Mesodermal cell (in vitro differentiated cells): ENCODE measurements around the gene ZNF331. TPM values are rescaled to one million over a fixed set of nuclear protein-coding genes. Genes with fewer than 3 reads are reported as not detected.
"Not testable (repeated sequence)": the region's sequence is repeated elsewhere in the genome, so short reads cannot be mapped to it uniquely, and the experiment has no call there.

Experiments used
- H3K27ac ChIP-seq: 2 replicates; pipeline ENCODE4 v1.7.0; 2013; ENCODE audit warnings: mild to moderate bottlenecking, low read depth, low read length, moderate library complexity; ENCODE audit not compliant: severe bottlenecking
- H3K36me3 ChIP-seq: 2 replicates; pipeline ENCODE4 v1.7.1; 2013; ENCODE audit warnings: mild to moderate bottlenecking, low read length, moderate library complexity; ENCODE audit not compliant: control insufficient read depth, insufficient read depth
- H3K4me1 ChIP-seq: one replicate; pipeline ENCODE4 v1.7.1; 2013; ENCODE audit warnings: mild to moderate bottlenecking, low read length; ENCODE audit not compliant: insufficient read depth, control insufficient read depth, poor library complexity, severe bottlenecking
- H3K4me3 ChIP-seq: 2 replicates; pipeline ENCODE4 v1.7.0; 2013; ENCODE audit warnings: low read length, control low read depth, mild to moderate bottlenecking; ENCODE audit not compliant: insufficient read depth, poor library complexity, severe bottlenecking; ENCODE audit errors: extremely low read depth
- H3K9me3 ChIP-seq: 2 replicates; pipeline ENCODE4 v1.7.1; 2013; ENCODE audit warnings: mild to moderate bottlenecking, low read length, moderate library complexity; ENCODE audit not compliant: control insufficient read depth
- WGBS, 2 experiments: methylation state at CpG; one replicate each; pipeline ENCODE4 v1.1.5; 2013; ENCODE audit warnings: missing lambda C conversion rate in 2 of 2; ENCODE audit not compliant: insufficient coverage in 2 of 2; 5-methylcytosine and 5-hydroxymethylcytosine counted together
- polyA plus RNA-seq, 2 experiments: library from polyadenylated mRNA; stranded (reverse); fragments of 50-300 nt; gene quantifications; one replicate each; pipeline ENCODE4 v1.2.3, GENCODE V29; 2013

Gene ZNF331
- polyA plus RNA-seq (2013, experiment 1 of 2) = 26.7 TPM
- 28.2 TPM for polyA plus RNA-seq (2013, experiment 2 of 2)

DNA sequence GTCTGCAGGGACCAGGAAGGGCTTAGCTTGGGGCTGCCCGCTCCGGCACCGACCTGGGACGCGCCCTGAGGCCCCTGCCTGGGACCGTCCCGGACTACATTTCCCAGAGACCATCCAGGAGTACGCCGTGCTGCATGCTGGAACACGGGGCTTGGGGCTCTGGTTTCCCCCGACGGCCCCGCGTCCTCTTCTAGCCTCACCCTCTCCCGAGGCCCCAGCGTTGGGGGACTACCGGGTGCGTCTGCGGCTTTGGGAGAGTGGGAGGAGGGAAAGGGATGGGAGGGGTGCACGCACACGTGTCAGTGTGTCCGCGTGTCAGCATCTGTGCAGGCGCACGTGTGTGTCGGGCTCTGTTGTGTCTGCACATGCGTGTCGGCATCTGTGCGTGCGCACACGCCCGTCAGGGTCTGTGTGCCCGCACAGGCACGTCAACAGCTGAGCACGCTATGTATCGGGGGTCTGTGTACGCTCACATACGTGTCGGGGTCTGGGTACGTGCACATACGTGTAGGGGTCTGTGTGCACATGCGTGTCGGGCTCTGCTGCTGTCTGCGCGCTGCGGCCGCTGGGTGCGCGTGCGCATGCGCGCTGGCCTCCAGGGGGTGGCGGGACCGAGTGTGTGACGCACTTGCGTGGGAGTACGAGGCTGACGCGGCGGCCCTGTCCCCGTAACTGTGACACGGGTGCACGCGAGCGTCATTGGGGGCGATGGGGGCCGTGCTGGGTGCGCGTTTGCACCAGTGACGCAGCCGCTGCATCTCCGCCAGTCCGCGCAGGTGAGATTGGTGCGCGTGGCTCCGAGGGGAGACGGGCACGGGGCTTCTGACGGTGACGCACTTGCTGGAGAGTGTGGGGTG is at the start of gene ZNF331:
Gene ZNF331 (plus strand): TSS at position 625 of the 857 bp plus-strand sequence. CDS start 31,232 bp downstream, outside the sequence.
- no peaks in the 10 kb centered on the region for H3K9me3 ChIP-seq
- H3K27ac ChIP-seq = peak within 1 kb of the TSS; percentile 57
- 46 to 55% methylated on average over 69 to 75 of the region's 81 CpGs for whole genome bisulfite sequencing, 2 experiments
- peak within 1 kb of the TSS; percentile 55 for H3K4me3 ChIP-seq
- peaks cover 12% of the 10 kb centered on the region for H3K36me3 ChIP-seq
- H3K4me1 ChIP-seq = no peaks in the 10 kb centered on the region

- Histone ChIP-seq H3K9me3 (peaks cover 38% of the 10 kb centered on the region), H3K4me3 (no peak overlapping the region), H3K36me3 (peaks cover 82% of the 10 kb centered on the region), H3K4me1 (no peaks in the 10 kb centered on the region), H3K27ac (no peak overlapping the region)
- WGBS, 2 experiments = 100% methylated on average over 1 to 3 of the region's 5 CpGs
Observed at GRCh38 chr19:53492153-53492552, 45.8 kb upstream of the ZNF331 start.

DNA sequence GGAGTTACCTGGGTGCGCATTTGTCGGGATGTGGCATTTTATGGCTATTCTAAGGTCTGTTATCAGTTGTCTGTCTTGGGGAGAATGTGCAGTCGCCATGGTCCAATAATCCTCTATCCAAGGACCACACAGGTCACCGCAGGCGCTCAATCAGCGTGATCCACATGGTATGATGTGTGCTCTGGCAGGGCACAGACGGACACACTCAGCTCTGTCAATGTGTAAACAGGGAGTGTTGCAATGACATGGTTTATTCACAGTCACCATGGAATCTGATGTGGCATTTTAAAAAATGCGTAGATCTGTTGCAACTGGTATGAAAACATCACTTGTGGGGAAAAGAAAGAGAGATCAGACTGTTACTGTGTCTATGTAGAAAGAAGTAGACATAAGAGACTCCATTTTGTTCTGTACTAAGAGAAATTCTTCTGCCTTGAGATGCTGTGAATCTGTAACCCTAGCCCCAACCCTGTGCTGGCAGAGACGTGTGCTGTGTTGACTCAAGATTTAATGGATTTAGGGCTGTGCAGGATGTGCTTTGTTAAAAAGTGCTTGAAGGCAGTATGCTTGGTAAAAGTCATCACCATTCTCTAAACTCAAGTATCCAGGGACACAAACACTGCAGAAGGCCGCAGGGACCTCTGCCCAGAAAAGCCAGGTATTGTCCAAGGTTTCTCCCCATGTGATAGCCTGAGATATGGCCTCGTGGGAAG is 40.5 kb upstream of the ZNF331 start:
- 95 to 98% methylated on average over 4 to 5 of the region's 11 CpGs for WGBS, 2 experiments
- Histone ChIP-seq H3K27ac (peak overlapping the region; percentile 59), H3K9me3 (peaks cover 15% of the 10 kb centered on the region), H3K36me3 (peaks cover 30% of the 10 kb centered on the region)
- not testable (repeated sequence) for H3K4me1 ChIP-seq, H3K4me3 ChIP-seq

DNA sequence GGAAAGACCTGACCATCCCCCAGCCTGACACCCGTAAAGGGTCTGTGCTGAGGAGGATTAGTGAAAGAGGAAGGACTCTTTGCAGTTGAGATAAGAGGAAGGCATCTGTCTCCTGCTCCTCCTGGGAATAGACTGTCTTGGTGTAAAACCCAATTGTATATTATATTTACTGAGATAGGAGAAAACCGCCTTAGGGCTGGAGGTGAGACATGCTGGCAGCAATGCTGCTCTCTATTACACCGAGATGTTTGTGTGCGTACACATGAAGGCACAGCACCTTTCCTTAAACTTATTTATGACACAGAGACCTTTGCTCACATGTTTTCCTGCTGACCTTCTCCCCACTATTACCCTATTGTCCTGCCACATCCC is 39.9 kb upstream of the ZNF331 start:
- WGBS, 2 experiments = 84 to 97% methylated on average over 3 of the region's 4 CpGs
- Histone ChIP-seq H3K36me3 (peaks cover 24% of the 10 kb centered on the region), H3K9me3 (peaks cover 10% of the 10 kb centered on the region), H3K27ac (peak overlapping the region; percentile 59)
- not testable (repeated sequence) for H3K4me3 ChIP-seq, H3K4me1 ChIP-seq

DNA sequence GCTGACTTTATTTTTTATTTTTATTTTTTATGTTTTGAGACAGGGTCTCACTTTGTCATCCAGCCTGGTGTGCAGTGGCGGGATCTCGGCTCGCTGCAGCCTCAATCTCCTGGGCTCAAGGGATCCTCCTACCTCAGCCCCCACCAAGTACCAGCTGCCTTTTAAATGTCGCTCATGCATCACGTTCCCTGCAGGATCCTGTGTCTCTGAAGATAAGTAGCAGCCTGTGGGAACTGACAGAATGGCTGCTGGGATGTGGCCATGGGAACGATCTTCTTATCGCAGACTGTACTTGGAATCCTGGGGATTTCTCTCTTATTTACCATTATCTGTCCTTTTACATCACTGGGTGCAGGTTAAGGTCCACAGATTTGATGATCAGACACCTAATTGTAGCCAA is 34.8 kb upstream of the ZNF331 start:
- WGBS, 2 experiments = 60 to 67% methylated on average over 5 to 7 of the region's 7 CpGs
- not testable (repeated sequence) for H3K9me3 ChIP-seq, H3K27ac ChIP-seq, H3K4me3 ChIP-seq, H3K4me1 ChIP-seq, H3K36me3 ChIP-seq

GRCh38 chr19:53503671-53504364 is 34.1 kb upstream of the ZNF331 start:
- H3K4me1 ChIP-seq, H3K27ac ChIP-seq, H3K36me3 ChIP-seq, H3K9me3 ChIP-seq, H3K4me3 ChIP-seq: not testable (repeated sequence)
- 75% methylated on average over 5 of the region's 14 CpGs; no CpG with 5 or more reads in 1 of the 2 experiments for WGBS, 2 experiments

DNA sequence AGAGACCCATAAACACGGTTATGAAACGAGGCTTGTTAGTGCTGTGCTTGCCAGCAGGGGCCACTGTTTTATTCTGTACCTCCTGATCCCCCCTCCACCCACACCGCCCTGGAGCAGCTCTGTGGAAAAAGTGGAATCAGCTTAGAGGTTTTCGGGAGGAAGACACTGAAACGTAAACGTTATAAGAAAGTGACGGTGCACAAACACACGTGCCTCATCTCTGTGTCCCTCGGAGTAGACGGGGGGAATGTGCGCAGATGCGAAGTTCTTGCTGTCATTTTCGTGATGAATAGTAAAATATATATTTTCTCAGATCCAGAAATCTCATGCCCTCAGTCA is 33.6 kb upstream of the ZNF331 start:
- not testable (repeated sequence) for H3K4me3 ChIP-seq
- 47 to 71% methylated on average over 4 to 9 of the region's 13 CpGs for WGBS, 2 experiments

DNA sequence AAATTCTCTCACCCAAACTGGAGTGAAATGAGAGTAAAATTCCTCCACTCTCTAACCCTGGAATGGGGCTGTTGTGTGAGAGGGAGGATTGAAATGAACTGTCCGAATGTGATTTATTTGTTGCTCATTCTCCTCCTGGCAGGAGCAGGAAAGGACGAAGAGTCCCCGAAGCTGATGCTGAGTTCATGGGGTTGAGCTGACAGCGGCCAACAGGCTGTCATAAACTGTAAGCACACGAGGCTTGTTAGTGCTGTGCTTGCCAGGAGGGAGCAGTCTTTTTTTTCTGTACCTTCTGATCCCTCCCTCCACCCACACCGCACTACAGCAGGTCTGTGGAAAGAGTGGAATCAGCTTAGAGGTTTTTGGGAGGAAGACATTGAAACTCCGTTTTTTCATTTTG is 33.1 kb upstream of the ZNF331 start:
- H3K4me1 ChIP-seq = no peaks in the 10 kb centered on the region
- no peaks in the 10 kb centered on the region for H3K36me3 ChIP-seq
- H3K27ac ChIP-seq = no peak overlapping the region
- 77 to 92% methylated on average over 2 to 5 of the region's 7 CpGs for WGBS, 2 experiments
- no peak overlapping the region for H3K4me3 ChIP-seq
- no peaks in the 10 kb centered on the region for H3K9me3 ChIP-seq

More for the DNA sequence above, 33.6 kb upstream of the ZNF331 start:
- H3K36me3 ChIP-seq, H3K9me3 ChIP-seq, H3K27ac ChIP-seq, H3K4me1 ChIP-seq: not testable (repeated sequence)

DNA sequence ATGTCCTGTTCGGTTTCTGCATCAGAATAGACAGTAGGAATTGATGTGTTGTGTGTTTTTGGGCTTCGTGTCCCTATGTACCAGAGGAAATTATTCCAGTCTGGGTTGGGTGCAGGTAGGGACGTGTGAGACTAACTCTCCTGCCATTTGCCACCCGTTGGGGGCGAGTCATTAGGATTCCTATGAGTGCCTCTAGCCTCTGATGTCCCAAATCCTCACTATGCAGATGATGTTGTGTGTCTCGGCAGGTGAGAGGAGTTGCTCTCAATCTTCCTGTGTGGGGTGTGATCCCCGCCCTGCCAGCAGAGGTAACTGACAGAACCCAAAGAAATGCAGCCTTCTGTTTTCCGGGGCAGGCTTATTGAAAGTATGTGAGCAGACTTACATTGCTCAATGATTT is 31.2 kb upstream of the ZNF331 start:
- Histone ChIP-seq H3K36me3 (no peaks in the 10 kb centered on the region), H3K4me1 (no peaks in the 10 kb centered on the region), H3K9me3 (no peaks in the 10 kb centered on the region), H3K4me3 (no peak overlapping the region), H3K27ac (no peak overlapping the region)
- 85 to 88% methylated on average over 6 of the region's 8 CpGs for WGBS, 2 experiments

- H3K27ac ChIP-seq = no peak overlapping the region
- no peaks in the 10 kb centered on the region for H3K36me3 ChIP-seq
- H3K4me3 ChIP-seq = no peak overlapping the region
- no peaks in the 10 kb centered on the region for H3K4me1 ChIP-seq
- no peaks in the 10 kb centered on the region for H3K9me3 ChIP-seq
- WGBS, 2 experiments = 90 to 93% methylated on average over 16 to 17 of the region's 17 CpGs
Observed at GRCh38 chr19:53507523-53508442, 30.2 kb upstream of the ZNF331 start.
